GM12872 (cell line): ENCODE results near the gene MID1.

Experiments used
- CTCF ChIP-seq: IDR thresholded peaks from 3 replicates; pipeline ENCODE4 v1.5.1; 2011; ENCODE audit warnings: low read depth, mild to moderate bottlenecking, low read length, moderate library complexity; ENCODE audit not compliant: insufficient read depth

Gene MID1

GRCh38 chrX:10557166-10557565, 63.2 kb downstream of the MID1 start:
- TF ChIP-seq CTCF, result no peak

DNA sequence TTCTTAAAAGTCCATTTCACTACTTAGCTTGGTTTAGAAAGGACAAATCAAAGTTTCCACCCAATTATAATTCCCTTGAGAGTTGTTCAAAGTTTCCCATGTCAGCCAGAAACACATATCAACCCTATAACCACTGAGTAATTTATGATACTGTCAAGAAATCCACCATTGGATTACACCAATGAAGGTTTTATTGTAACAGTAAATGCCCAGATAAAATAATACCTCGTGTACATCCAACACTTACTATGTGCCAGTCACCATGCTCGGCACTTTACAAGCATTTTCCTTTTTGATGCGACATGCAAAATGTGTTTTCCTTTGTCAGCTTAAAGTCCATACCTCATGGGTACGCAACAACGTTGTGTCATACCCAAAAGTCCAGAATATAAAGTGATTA, 64.0 kb downstream of the MID1 start:
- TF ChIP-seq CTCF, result no peak

DNA sequence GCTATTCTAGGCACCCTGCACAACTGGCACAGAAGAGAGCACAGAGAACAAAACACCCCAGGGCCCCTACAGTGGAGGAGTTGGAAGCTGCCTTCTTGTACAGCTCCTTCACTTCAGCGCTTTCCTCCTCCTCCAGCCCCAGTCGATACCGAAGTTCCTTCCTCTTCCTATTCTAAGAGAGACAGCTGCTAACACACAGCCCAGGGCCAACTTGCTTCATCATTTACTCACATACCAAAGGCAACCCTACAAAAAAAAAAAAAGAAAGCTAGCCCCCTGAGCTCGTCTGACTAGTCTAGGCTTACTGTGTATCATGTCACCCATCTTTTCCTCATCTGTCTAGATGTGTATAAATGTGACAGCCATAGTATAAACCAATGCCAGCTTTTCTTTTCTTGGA, 64.5 kb downstream of the MID1 start:
- TF ChIP-seq CTCF, result no peak

- no peak for TF ChIP-seq CTCF
Observed at GRCh38 chrX:10554612-10555270, 65.6 kb downstream of the MID1 start.

- TF ChIP-seq CTCF, result no peak
Observed at GRCh38 chrX:10549280-10549679, 71.1 kb downstream of the MID1 start.

DNA sequence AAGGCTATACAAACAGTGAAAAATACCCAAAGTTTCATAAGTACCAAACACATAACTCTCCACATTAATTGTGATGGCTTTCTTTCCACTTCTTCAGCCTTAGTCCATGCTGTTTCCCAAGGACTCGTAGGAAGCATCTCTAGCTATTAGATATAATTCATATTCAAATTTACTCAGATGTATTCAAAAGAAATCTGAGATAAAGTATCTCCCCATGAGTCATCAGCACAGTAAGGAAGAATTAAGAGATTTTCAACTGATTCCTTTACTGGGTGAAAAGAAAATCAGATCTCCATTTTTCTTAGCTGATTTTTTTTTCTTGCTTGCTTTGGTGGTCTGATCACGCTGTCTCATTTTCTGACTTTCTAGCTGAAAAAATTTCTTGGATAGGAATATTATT, 71.7 kb downstream of the MID1 start:
- TF ChIP-seq CTCF, result no peak

GRCh38 chrX:10545882-10546281, 74.5 kb downstream of the MID1 start:
- no peak for TF ChIP-seq CTCF
